DMS 273 (cell line): ENCODE results near the gene LTB.
A peak's percentile ranks its signal among the peaks of the same experiment; 100 is the strongest.

Source experiments
- DNase-seq: peaks from one replicate; lab custom pipeline; 2025; ENCODE audit not compliant: unreplicated experiment; lab: John Stamatoyannopoulos, UW

Gene LTB

GRCh38 chr6:31556307-31556706 lies 25.9 kb downstream of the LTB start:
- DNase-seq: no peak

- DNase-seq: peak; percentile 68
Observed at GRCh38 chr6:31551371-31551770, 30.9 kb downstream of the LTB start.

- DNase-seq: no peak
Observed at GRCh38 chr6:31548544-31548873, 33.7 kb downstream of the LTB start.

- no peak for DNase-seq
Observed at GRCh38 chr6:31547727-31548543, 34.3 kb downstream of the LTB start.

- peak; percentile 99 for DNase-seq
Observed at GRCh38 chr6:31546958-31547726, 35.1 kb downstream of the LTB start, which contains the start of gene NFKBIL1. Gene NFKBIL1, plus strand, starts transcription at chr6:31547608. Its CDS starts 87 bp downstream, at chr6:31547695.

- DNase-seq: peak; percentile 96
Observed at GRCh38 chr6:31546339-31546957, 35.8 kb downstream of the LTB start, which contains the start of gene ATP6V1G2. Gene ATP6V1G2, minus strand, starts transcription at chr6:31546608. Its CDS starts 49 bp downstream, at chr6:31546559.

- DNase-seq: no peak
Observed at GRCh38 chr6:31545291-31545690, 36.9 kb downstream of the LTB start.

- no peak for DNase-seq
Observed at GRCh38 chr6:31544676-31545075, 37.5 kb downstream of the LTB start.

- DNase-seq: no peak
Observed at GRCh38 chr6:31543639-31544038, 38.6 kb downstream of the LTB start.

GRCh38 chr6:31541658-31542521 lies 40.3 kb downstream of the LTB start, which contains the start of gene DDX39B:
Gene DDX39B, minus strand, starts transcription at chr6:31542003. Its CDS starts 1,471 bp downstream, at chr6:31540532.
- DNase-seq: peak; percentile 99

- peak; percentile 70 for DNase-seq
Observed at GRCh38 chr6:31541059-31541657, 41.1 kb downstream of the LTB start.

GRCh38 chr6:31540640-31541039 lies 41.6 kb downstream of the LTB start:
- no peak for DNase-seq

- no peak for DNase-seq
Observed at GRCh38 chr6:31538805-31539400, 43.3 kb downstream of the LTB start.

- DNase-seq: no peak
Observed at GRCh38 chr6:31535538-31536324, 46.5 kb downstream of the LTB start.

- DNase-seq: no peak
Observed at GRCh38 chr6:31534521-31535040, 47.6 kb downstream of the LTB start.

GRCh38 chr6:31534011-31534410 lies 48.2 kb downstream of the LTB start:
- DNase-seq: no peak

GRCh38 chr6:31533455-31533841 lies 48.8 kb downstream of the LTB start:
- DNase-seq: no peak

- no peak for DNase-seq
Observed at GRCh38 chr6:31532644-31533454, 49.4 kb downstream of the LTB start.
